Stimulated activated CD4-positive, alpha-beta T cell treated with anti-CD3 and anti-CD28 coated beads, Interleukin-12 subunit alpha, Interleukin-12 subunit beta, amount 100 ng/mL, for 48 hours (primary cell): ENCODE measurements around the gene SENP5.
"Not testable (repeated sequence)": the region's sequence is repeated elsewhere in the genome, so short reads cannot be mapped to it uniquely, and the experiment has no call there.

ENCODE experiments used
- DNase-seq, 3 donors: peaks; one replicate each; pipeline ENCODE4 v3.0.0-alpha.2; 2020; ENCODE audit warnings: low read depth in 2 of 3, low spot score in 1 of 3

Gene SENP5, protein sequence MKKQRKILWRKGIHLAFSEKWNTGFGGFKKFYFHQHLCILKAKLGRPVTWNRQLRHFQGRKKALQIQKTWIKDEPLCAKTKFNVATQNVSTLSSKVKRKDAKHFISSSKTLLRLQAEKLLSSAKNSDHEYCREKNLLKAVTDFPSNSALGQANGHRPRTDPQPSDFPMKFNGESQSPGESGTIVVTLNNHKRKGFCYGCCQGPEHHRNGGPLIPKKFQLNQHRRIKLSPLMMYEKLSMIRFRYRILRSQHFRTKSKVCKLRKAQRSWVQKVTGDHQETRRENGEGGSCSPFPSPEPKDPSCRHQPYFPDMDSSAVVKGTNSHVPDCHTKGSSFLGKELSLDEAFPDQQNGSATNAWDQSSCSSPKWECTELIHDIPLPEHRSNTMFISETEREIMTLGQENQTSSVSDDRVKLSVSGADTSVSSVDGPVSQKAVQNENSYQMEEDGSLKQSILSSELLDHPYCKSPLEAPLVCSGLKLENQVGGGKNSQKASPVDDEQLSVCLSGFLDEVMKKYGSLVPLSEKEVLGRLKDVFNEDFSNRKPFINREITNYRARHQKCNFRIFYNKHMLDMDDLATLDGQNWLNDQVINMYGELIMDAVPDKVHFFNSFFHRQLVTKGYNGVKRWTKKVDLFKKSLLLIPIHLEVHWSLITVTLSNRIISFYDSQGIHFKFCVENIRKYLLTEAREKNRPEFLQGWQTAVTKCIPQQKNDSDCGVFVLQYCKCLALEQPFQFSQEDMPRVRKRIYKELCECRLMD

GRCh38 chr3:196867507-196868296 lies at the start of gene SENP5:
Gene SENP5 (plus strand): TSS chr3:196867920. CDS start chr3:196885182, 17,262 bp downstream.
- peak; percentile 81 to 88 (median 84) for DNase-seq

- DNase-seq = no peak
These were observed 45.8 kb upstream of the SENP5 start for GRCh38 chr3:196821806-196822355.

GRCh38 chr3:196829651-196830050 lies 38.1 kb upstream of the SENP5 start:
- DNase-seq = not testable (repeated sequence)

GRCh38 chr3:196835086-196835485 lies 32.6 kb upstream of the SENP5 start:
- no peak for DNase-seq

DNA sequence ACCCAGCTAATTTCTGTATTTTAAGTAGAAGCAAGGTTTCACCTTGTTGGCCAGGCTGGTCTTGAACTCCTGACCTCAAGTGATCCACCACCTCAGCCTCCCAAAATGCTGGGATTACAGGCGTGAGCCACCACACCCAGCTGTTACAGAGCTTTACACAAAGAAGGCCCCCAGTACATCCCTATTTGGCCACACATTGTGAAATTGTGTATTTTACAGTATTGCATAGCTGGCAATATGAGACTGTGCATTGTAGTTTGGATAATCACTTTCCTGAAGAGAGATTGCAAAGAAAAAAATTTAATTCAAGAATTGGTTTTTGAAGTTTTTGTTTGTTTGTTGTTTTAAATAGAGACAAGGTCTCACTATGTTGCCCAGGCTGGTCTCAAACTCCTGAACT lies 31.1 kb upstream of the SENP5 start:
- DNase-seq = not testable (repeated sequence)

DNA sequence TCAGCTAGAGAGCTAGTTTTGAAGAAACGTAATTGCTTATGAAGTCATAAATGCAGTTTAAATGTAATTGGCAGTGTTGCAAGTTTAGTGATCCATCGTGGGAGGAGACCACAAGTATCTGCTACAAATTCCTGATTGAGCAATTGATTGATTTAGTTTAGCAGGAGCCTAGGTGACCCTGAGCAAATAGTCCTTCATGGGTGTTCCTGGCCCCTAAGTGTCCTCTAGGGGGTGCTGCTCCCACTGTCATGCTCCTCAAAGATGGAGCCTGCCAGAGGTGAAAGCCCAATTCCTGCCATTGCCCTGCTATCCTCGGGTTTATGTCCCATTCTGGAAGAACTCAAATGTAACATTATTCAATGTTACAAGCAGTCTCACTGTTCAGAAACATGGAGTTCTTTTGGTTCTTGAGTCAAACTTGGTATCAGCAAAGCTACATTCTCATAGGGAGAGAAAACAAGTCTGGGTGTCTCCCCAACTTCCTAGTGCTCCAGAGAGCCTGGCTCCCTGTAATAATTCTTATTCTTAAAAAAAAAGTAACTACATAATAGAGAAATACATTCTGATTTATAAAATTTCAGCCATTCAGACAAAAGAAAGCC lies 29.8 kb upstream of the SENP5 start:
- peak; percentile 45 to 75 (median 63) for DNase-seq

- DNase-seq = not testable (repeated sequence)
These were observed 28.4 kb upstream of the SENP5 start for GRCh38 chr3:196839351-196839750.

GRCh38 chr3:196842567-196843434 lies 24.9 kb upstream of the SENP5 start:
- DNase-seq = no peak

DNA sequence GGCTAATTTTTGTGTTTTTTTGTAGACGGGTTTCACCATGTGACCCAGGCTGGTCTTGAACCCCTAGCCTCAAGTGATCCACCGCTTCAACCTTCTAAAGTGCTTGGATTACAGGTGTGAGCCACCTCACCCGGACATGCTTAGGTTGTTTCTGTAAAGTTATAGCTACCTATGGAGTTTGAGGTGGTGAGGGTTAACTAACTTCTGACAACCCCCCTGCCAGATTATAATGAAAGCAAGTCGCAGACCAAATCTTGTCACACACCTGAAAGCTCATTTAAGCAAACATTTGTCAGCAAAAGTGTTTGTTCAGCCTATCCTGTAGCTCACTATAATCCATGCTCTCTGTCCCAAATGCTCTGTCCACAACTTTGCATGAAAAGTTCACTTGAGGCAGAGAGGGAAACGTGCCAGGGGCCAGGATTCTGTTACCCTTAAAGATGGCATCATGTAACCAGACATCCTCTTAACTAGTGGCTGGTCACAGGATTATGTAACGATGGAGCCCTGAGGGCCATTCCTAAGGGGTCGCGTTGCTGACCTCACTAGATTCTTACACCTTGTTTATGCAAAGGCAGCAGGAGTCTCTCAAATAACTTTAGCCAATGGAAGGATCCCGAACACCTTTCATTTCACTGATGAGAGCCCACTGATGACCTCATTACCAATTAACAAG lies 24.1 kb upstream of the SENP5 start:
- no peak for DNase-seq

DNA sequence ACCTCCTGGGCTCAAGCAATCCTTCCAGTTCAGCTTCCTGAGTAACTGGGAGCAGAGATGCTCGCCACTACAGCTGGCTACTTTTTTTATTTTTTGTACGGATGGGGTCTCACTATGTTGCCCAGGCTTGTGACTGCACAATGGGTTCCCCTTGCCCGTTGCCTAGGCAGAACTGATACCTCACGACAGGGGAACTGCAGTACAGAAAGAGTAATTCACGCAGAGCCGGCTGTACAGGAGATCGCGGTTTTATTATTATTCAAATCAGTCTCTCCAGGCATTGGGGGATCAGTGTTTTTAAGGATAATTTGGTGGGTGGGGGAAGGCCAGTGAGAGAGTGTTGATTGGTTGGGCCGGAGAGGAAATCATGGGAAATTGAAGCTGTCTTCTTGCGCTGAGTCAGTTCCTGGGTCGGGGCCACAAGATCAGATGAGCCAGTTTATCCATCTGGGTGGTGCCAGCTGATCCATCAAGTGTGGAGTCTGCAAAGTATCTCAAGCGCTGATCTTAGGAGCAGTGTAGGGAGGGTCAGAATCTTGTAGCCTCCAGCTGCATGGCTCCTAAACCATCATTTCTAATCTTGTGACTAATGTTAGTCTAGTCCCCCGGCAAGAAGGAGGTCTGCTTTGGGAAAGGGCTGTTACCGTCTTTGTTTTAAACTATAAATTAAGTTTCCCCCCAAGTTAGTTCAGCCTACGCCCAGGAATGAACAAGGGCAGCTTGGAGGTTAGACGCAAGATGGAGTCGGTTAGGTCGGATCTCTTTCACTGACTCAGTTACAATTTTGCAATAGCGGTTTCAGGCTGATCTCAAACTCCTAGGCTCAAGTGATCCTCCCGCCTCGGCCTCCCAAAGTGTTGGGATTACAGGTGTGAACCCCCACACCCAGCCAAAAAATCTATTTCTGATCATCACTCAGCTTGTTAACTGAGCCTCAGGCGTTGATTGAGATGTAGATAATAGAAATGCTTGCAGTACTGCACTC lies 23.2 kb upstream of the SENP5 start:
- not testable (repeated sequence) for DNase-seq

- DNase-seq = not testable (repeated sequence)
These were observed 19.3 kb upstream of the SENP5 start for GRCh38 chr3:196848375-196848774.

GRCh38 chr3:196849180-196849741 lies 18.5 kb upstream of the SENP5 start:
- DNase-seq = no peak

- not testable (repeated sequence) for DNase-seq
These were observed 4.7 kb upstream of the SENP5 start for GRCh38 chr3:196863000-196863399.

- no peak for DNase-seq
These were observed 589 bp upstream of the SENP5 start for GRCh38 chr3:196867155-196867506.

- peak in 1 of 3 donors; percentile 3 for DNase-seq
These were observed 559 bp downstream of the SENP5 start for GRCh38 chr3:196868297-196868661.

GRCh38 chr3:196872316-196872715 lies 4.6 kb downstream of the SENP5 start:
- DNase-seq = no peak

- not testable (repeated sequence) for DNase-seq
These were observed 6.9 kb downstream of the SENP5 start for GRCh38 chr3:196874511-196875094.
